Tracheal epithelial cell (primary cell): ENCODE data around the gene RAB41. TPM values are rescaled to one million over a fixed set of nuclear protein-coding genes. Genes with fewer than 3 reads are reported as not detected.

Experiments
- total RNA-seq: library from RNA; depleted of rRNA; stranded (reverse); fragments of >200 nt; gene quantifications from 2 replicates; pipeline ENCODE4 v1.2.1, GENCODE V29; 2014

The RAB41 gene
- total RNA-seq = not detected in 2 replicates

DNA sequence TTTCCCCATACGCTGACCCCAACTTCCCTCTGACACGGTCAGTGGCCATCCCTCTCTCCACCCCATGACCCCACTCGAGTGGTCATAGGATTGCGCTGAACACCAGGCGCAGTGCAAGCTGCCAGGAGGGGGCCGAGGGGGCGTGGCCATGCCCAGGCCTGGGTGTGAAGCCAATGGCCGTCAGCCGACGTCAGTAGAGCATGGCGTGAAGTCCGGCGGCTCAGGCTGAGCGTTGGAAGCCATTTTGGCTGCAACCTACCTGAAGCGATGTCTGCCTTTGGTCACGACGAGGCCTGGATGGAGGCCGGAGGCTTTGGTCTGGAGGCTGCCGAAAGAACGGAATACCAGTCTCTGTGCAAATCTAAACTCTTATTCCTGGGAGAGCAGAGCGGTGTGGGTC lies at the start of gene RAB41:
TSS of gene RAB41 (plus strand) at position 222 of the 400 bp plus-strand sequence. CDS start at position 268, 46 bp downstream.

DNA sequence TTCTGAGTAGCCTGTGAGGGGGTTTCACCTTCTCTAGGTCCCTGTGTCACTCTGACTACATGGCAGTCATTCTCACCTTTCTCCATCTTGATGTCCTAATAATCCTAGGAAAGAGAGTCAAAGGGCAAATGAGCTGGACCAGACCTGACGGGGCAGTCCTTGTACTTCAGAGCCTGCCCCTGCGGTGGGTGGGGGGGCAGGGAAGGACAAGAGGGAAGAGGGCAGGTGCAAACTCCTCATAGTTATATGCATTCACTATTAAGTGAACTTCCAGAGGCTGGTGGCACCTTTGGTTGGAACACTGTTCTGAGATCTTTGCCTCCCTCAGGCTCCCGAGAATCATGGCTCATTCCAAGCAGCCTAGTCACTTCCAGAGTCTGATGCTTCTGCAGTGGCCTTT lies 47.6 kb upstream of the RAB41 start, which contains the start of gene AWAT1:
TSS of gene AWAT1 (plus strand) at position 301 of the 400 bp plus-strand sequence. CDS start at position 342, 41 bp downstream.

GRCh38 chrX:70260104-70260503 lies 21.9 kb upstream of the RAB41 start, which contains the start of gene P2RY4:
TSS of gene P2RY4 (minus strand) at chrX:70260204. CDS start at chrX:70259624, 580 bp downstream.

GRCh38 chrX:70268034-70268433 lies 13.9 kb upstream of the RAB41 start, which contains the start of gene ARR3:
TSS of gene ARR3 (plus strand) at chrX:70268334. CDS start at chrX:70269386, 1,052 bp downstream.

DNA sequence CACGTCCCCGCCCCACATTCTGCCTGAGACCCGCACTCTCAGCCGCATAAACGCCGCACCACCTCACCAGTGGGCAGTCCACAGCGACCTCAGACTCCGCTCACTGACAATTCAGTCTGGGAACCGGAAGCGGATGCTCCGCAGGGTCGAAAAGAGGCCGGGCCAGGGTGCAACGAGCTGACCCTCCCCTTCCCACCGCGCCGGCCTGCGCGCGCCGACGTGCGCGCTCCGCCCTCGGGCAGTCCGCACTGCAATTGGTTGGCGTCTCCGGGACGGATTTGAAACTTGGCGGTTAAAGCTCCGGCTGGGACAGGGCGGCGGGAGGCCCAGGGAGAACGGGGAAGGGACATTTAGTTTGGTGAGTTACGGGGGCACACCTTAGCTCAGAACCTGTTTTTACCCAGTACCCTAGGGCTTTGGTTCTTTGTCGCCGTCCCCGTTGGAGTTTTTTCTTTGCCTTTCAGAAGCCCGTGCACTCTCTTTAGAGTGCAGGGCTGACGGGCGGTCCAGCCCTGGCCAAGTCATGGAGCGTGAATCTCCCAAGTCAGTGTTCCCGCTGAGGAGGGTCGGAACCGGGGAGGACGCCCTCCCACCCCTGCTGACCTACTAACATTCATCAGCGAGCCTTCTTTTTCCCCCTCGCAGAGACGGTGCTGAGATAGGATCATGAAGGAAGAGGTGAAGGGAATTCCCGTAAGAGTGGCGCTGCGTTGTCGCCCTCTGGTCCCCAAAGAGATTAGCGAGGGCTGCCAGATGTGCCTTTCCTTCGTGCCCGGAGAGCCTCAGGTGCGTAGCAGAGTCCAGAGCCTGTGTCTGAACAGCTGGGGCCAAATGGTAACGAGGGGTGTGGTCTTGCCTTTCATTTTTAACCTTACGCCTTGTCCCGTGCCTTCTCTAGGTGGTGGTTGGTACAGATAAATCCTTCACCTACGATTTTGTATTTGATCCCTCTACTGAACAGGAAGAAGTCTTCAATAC lies 8.1 kb downstream of the RAB41 start, which contains the start of the genes KIF4A and PDZD11:
TSS of gene KIF4A (plus strand) at position 312 of the 978 bp plus-strand sequence. CDS start at position 667, 355 bp downstream.
TSS of gene PDZD11 (minus strand) at position 135 of the 978 bp plus-strand sequence. CDS start 586 bp downstream, outside the sequence.

Other genes starting within 250 kb of the RAB41 start
- gene AWAT2, start 232.2 kb upstream of the RAB41 start, total RNA-seq = not detected in 2 replicates
- gene OTUD6A, start 219.7 kb upstream of the RAB41 start, total RNA-seq = not detected in 2 replicates
- gene IGBP1, start 148.7 kb upstream of the RAB41 start, total RNA-seq = 111 and 134 TPM in 2 replicates
- not detected in 2 replicates for gene DGAT2L6, start 104.7 kb upstream of the RAB41 start, total RNA-seq
- gene AWAT1, start 47.5 kb upstream of the RAB41 start, total RNA-seq = not detected in 2 replicates
- not detected in 2 replicates for gene P2RY4, start 22.0 kb upstream of the RAB41 start, total RNA-seq
- gene ARR3, start 13.8 kb upstream of the RAB41 start, total RNA-seq = not detected in 2 replicates
- gene PDZD11, start 7.8 kb downstream of the RAB41 start, total RNA-seq = 21.1 and 39.3 TPM in 2 replicates
- gene KIF4A, start 7.9 kb downstream of the RAB41 start, total RNA-seq = 0.43 and 1.4 TPM in 2 replicates
- under 0.01 TPM in 1 of 2 replicates, not detected in the other for gene GDPD2, start 141.1 kb downstream of the RAB41 start, total RNA-seq
- gene DLG3, start 162.7 kb downstream of the RAB41 start, total RNA-seq = 11.6 and 16.4 TPM in 2 replicates